SU-DHL-6 (cell line): ENCODE data around the gene FOXP3.

Source experiments
- H2AFZ ChIP-seq: fragments of 200-600 bp; sonication (generic); 2 replicates; pipeline ENCODE4 v1.6.1; 2014; ENCODE audit warnings: low read depth, mild to moderate bottlenecking, moderate library complexity, mixed read lengths, antibody characterized with exemption, low read length; ENCODE audit not compliant: severe bottlenecking
- H3F3A ChIP-seq: fragments of 200-600 bp; shearing (Covaris generic); 2 replicates; pipeline ENCODE4 v1.6.0; 2016; ENCODE audit warnings: antibody characterized with exemption, mild to moderate bottlenecking; ENCODE audit not compliant: insufficient read depth
- H3K27ac ChIP-seq: fragments of 200-600 bp; sonication (generic); 2 replicates; pipeline ENCODE4 v1.5.1; 2016; ENCODE audit warnings: low read depth, mild to moderate bottlenecking, low read length, moderate library complexity, mixed read lengths
- H3K27me3 ChIP-seq: fragments of 200-600 bp; sonication (generic), shearing (Covaris generic); 2 replicates; pipeline ENCODE4 v1.6.0; 2014; ENCODE audit warnings: mild to moderate bottlenecking, low read length
- H3K36me3 ChIP-seq: fragments of 200-600 bp; sonication (generic); 2 replicates; pipeline ENCODE4 v1.6.1; 2014; ENCODE audit warnings: mild to moderate bottlenecking, low read length, mixed read lengths
- H3K4me2 ChIP-seq: fragments of 300-600, 200-600 bp; shearing (Covaris generic), sonication (generic); 2 replicates; pipeline ENCODE4 v1.6.0; 2014; ENCODE audit warnings: low read length, low read depth, mild to moderate bottlenecking; ENCODE audit not compliant: poor library complexity, severe bottlenecking
- H3K4me3 ChIP-seq: fragments of 200-600 bp; sonication (generic); 2 replicates; pipeline ENCODE4 v1.5.1; 2014; ENCODE audit warnings: antibody characterized with exemption, low read length, mild to moderate bottlenecking, mixed read lengths; ENCODE audit not compliant: insufficient read depth, poor library complexity, severe bottlenecking
- H3K79me2 ChIP-seq: fragments of 200-600 bp; sonication (generic); 2 replicates; pipeline ENCODE4 v1.6.1; 2014; ENCODE audit warnings: mild to moderate bottlenecking, low read length, moderate library complexity; ENCODE audit not compliant: insufficient read depth
- H3K9ac ChIP-seq: fragments of 200-600 bp; sonication (generic); 2 replicates; pipeline ENCODE4 v1.7.0; 2014; ENCODE audit warnings: mild to moderate bottlenecking, low read length
- H3K9me2 ChIP-seq: fragments of 200-600 bp; sonication (generic); replicated peaks from 2 replicates; pipeline ENCODE4 v1.6.1; 2014; ENCODE audit warnings: low read length; ENCODE audit not compliant: insufficient read depth
- H3K9me3 ChIP-seq: fragments of 200-600 bp; sonication (generic); 2 replicates; pipeline ENCODE4 v1.6.1; 2014; ENCODE audit warnings: low read length, mixed read lengths; ENCODE audit not compliant: insufficient read depth
- H4K20me1 ChIP-seq: fragments of 200-600 bp; sonication (generic); 2 replicates; pipeline ENCODE4 v1.6.1; 2014; ENCODE audit warnings: low read depth, mild to moderate bottlenecking, antibody characterized with exemption, low read length, moderate library complexity, mixed read lengths
- EZH2phosphoT487 ChIP-seq: fragments of 200-600 bp; sonication (generic), shearing (Covaris generic); conservative IDR thresholded peaks from 2 replicates; pipeline ENCODE4 v1.6.1; 2018; ENCODE audit warnings: mild to moderate bottlenecking, antibody characterized with exemption, low read length, moderate library complexity, mixed read lengths
- TF ChIP-seq, protein P1 (sequence below): fragments of 200-600 bp; sonication (generic); IDR thresholded peaks from one replicate; pipeline ENCODE4 v1.5.1; 2017; ENCODE audit warnings: antibody characterized with exemption, mild to moderate bottlenecking, low read length, moderate library complexity; ENCODE audit not compliant: insufficient read depth, poor library complexity, severe bottlenecking

The FOXP3 gene

DNA sequence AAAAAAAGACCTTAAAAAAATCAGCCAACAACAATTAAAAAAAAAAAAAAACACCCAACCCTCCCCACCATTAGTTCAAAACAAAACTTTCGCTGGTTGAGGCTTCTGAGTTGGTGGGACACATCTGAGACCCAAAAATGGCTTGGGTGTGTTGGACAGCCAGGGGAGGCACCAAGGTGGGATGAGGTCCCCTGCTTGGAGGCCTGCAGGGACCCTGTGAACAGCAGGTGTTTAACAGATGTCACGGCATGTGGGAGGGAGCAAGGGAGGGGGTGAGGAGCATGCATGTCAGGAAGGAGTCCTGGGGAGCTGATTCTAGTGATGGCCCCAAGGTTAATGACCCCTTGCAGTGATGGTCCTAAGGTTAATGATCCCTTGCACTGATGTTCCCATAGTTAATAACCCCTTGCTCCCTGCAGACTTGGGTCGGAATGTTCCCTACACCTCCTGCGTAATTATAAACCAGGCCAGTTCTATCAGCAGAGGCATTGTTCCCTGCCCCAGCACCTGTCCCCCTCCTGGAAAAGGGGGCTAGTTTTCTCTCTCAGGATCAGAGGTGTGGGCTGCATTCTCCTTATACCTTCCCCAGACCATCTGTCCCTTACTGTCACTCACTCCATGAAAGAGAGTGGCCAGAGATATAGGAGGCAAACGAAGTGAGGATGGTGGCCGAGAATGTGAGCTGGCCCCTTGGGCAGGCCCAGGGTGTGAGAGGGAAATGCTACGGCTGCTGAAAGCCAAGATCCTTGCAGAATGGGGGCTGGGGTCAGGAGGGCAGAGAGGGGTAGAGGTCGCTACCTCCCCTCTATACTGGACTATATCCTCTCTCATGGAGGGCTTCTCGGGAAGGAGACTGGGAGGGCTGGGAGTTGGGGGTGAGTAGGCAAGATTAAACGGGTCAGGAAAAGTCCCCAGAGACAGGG is 2.3 kb upstream of the FOXP3 start:
- no peak overlapping the region for H3K27ac ChIP-seq
- no peaks in the 10 kb centered on the region for H4K20me1 ChIP-seq
- 0 out of 2 replicates have a peak, but pooled peaks cover 3% of the 10 kb centered on the region for H3K79me2 ChIP-seq
- no peak overlapping the region for H3K9ac ChIP-seq
- peaks cover 3% of the 10 kb centered on the region; the same call in 1 of the 2 replicates for H3F3A ChIP-seq
- no peak overlapping the region for H2AFZ ChIP-seq
- no peaks in the 10 kb centered on the region for H3K9me3 ChIP-seq
- H3K27me3 ChIP-seq = no peaks in the 10 kb centered on the region
- no peak overlapping the region for H3K4me2 ChIP-seq
- TF ChIP-seq, protein P1, sequence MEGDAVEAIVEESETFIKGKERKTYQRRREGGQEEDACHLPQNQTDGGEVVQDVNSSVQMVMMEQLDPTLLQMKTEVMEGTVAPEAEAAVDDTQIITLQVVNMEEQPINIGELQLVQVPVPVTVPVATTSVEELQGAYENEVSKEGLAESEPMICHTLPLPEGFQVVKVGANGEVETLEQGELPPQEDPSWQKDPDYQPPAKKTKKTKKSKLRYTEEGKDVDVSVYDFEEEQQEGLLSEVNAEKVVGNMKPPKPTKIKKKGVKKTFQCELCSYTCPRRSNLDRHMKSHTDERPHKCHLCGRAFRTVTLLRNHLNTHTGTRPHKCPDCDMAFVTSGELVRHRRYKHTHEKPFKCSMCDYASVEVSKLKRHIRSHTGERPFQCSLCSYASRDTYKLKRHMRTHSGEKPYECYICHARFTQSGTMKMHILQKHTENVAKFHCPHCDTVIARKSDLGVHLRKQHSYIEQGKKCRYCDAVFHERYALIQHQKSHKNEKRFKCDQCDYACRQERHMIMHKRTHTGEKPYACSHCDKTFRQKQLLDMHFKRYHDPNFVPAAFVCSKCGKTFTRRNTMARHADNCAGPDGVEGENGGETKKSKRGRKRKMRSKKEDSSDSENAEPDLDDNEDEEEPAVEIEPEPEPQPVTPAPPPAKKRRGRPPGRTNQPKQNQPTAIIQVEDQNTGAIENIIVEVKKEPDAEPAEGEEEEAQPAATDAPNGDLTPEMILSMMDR = no peak
- TF ChIP-seq EZH2phosphoT487 = no peak
- H3K4me3 ChIP-seq = no peak overlapping the region
- H3K9me2 ChIP-seq = no peaks in the 10 kb centered on the region
- H3K36me3 ChIP-seq = no peaks in the 10 kb centered on the region

DNA sequence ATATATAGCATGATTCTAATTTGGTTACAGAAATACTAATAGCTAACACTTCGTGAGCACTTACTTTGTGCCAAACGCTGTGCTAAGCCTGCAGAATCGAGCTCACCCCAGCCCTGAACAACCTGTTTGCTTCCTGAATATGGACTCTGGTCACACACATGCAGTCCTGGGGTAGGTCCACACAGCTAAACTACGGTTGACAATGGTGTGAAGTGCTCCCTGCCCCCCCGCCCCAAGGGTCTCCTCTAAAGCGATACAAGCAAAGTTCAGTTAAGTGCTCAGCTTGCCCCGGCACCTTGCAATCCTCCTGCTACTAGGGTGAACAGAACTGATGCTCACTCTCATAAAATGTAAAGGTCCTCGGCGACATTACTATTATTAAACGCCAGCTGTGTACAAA is 879 bp downstream of the FOXP3 start:
- no peak overlapping the region for H3K9ac ChIP-seq
- H3K27me3 ChIP-seq = no peaks in the 10 kb centered on the region
- no peaks in the 10 kb centered on the region for H4K20me1 ChIP-seq
- H3K9me2 ChIP-seq = no peaks in the 10 kb centered on the region
- TF ChIP-seq, protein P1 = no peak
- no peak for TF ChIP-seq EZH2phosphoT487
- no peak overlapping the region for H2AFZ ChIP-seq
- peaks cover 3% of the 10 kb centered on the region; the same call in 1 of the 2 replicates for H3F3A ChIP-seq
- H3K27ac ChIP-seq = no peak overlapping the region
- no peaks in the 10 kb centered on the region for H3K9me3 ChIP-seq
- H3K4me2 ChIP-seq = no peak overlapping the region
- H3K79me2 ChIP-seq = no peaks in the 10 kb centered on the region
- H3K4me3 ChIP-seq = no peak overlapping the region
- no peaks in the 10 kb centered on the region for H3K36me3 ChIP-seq

DNA sequence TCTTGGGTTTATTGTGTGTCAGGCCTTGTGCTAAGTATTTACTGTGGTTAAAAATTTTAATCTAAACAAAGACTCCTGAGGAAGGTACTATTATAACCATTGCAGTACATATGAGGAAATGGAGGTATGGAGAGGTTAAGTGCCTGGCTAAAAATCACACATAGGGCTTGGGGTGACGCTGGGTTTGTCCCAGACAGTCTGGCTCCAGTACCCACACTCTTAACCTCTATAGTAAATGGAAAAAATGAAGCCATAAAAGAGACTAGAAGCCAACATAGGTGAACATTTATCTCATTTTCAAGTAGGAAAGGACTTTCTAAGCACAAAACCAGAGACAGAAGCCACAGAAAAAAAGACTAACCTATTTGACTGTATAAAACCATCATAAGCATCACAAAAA is 1.9 kb downstream of the FOXP3 start:
- H3K27me3 ChIP-seq = no peaks in the 10 kb centered on the region
- no peak overlapping the region for H3K4me3 ChIP-seq
- H3K9me2 ChIP-seq = no peaks in the 10 kb centered on the region
- no peaks in the 10 kb centered on the region for H3F3A ChIP-seq
- H3K36me3 ChIP-seq = no peaks in the 10 kb centered on the region
- no peak overlapping the region for H3K27ac ChIP-seq
- no peak overlapping the region for H3K4me2 ChIP-seq
- TF ChIP-seq, protein P1 = no peak
- TF ChIP-seq EZH2phosphoT487 = no peak
- H2AFZ ChIP-seq = no peak overlapping the region
- no peaks in the 10 kb centered on the region for H3K9me3 ChIP-seq
- H3K9ac ChIP-seq = no peak overlapping the region
- H4K20me1 ChIP-seq = no peaks in the 10 kb centered on the region
- no peaks in the 10 kb centered on the region for H3K79me2 ChIP-seq
